HepG2 (cell line): ENCODE data around the gene STMN3. TPM values are rescaled to one million over a fixed set of nuclear protein-coding genes. Genes with fewer than 3 reads are reported as not detected.

Experiments used
- ARNT ChIP-seq: fragments of 450-650 bp; IDR thresholded peaks from 2 replicates; pipeline ENCODE4 v1.6.1; 2017
- GABPA ChIP-seq, 2 experiments: IDR thresholded peaks; 2 replicates each; pipeline ENCODE4 v1.6.1; 2011 to 2016; ENCODE audit warnings: low read depth in 2 of 2, low read length in 1 of 2, missing biosample characterization in 1 of 2, missing genetic modification characterization in 1 of 2
- GLI4 ChIP-seq: sonication (generic); formaldehyde crosslinking; IDR thresholded peaks from 2 replicates; pipeline ENCODE4 v1.5.1; 2020; ENCODE audit warnings: missing genetic modification reagents, mild to moderate bottlenecking, moderate library complexity, borderline replicate concordance
- HDAC1 ChIP-seq: sonication (generic); formaldehyde crosslinking; IDR thresholded peaks from 2 replicates; pipeline ENCODE4 v1.5.1; 2020; ENCODE audit warnings: mild to moderate bottlenecking, missing genetic modification reagents
- KLF11 ChIP-seq: IDR thresholded peaks from 2 replicates; pipeline ENCODE4 v1.6.1; 2016; ENCODE audit warnings: missing compliant biosample characterization
- MTF2 ChIP-seq: sonication (generic); formaldehyde crosslinking; IDR thresholded peaks from 2 replicates; pipeline ENCODE4 v1.5.0; 2020; ENCODE audit warnings: missing genetic modification reagents, borderline replicate concordance
- RAD21 ChIP-seq: fragments of 450-650 bp; formaldehyde crosslinking; IDR thresholded peaks from 2 replicates; pipeline ENCODE4 v1.5.0; 2020; ENCODE audit warnings: mild to moderate bottlenecking
- SP2 ChIP-seq: sonication (generic); formaldehyde crosslinking; IDR thresholded peaks from 2 replicates; pipeline ENCODE4 v1.5.1; 2020; ENCODE audit warnings: mild to moderate bottlenecking, missing genetic modification reagents
- ZC3H4 ChIP-seq: sonication (generic); formaldehyde crosslinking; IDR thresholded peaks from 2 replicates; pipeline ENCODE4 v1.4.0; 2020; ENCODE audit warnings: missing genetic modification reagents, borderline replicate concordance
- ZFP36 ChIP-seq: fragments of 150-350 bp; IDR thresholded peaks from 2 replicates; pipeline ENCODE4 v1.6.1; 2018; ENCODE audit warnings: borderline replicate concordance, low read length, low read depth; ENCODE audit not compliant: partially characterized antibody
- ZNF44 ChIP-seq: sonication (generic); formaldehyde crosslinking; IDR thresholded peaks from 2 replicates; pipeline ENCODE4 v1.5.1; 2020; ENCODE audit warnings: mild to moderate bottlenecking, missing genetic modification reagents
- ZNF547 ChIP-seq: sonication (generic); formaldehyde crosslinking; IDR thresholded peaks from 2 replicates; pipeline ENCODE4 v1.5.1; 2020; ENCODE audit warnings: mild to moderate bottlenecking, missing genetic modification reagents
- polyA plus RNA-seq, 8 experiments: library from polyadenylated mRNA; depleted of rRNA in 3 of 8; stranded (reverse) in 7 of 8; unstranded in 1 of 8; fragments of >200 nt; fragmentation: Illumina TruSeq in 4 of 8; extraction: Trizol in 4 of 8; gene quantifications; 2 replicates each; pipeline versions ENCODE4 v1.2.1 to v1.2.3, GENCODE V29; 2011 to 2016; ENCODE audit warnings: low read depth in 4 of 8, missing spikeins in 1 of 8, mixed read lengths in 1 of 8; ENCODE audit not compliant: insufficient read depth in 1 of 8
- total RNA-seq, 5 experiments: library from RNA; depleted of rRNA; stranded (reverse); fragments of >200 nt; fragmentation: Illumina TruSeq; extraction: Trizol; gene quantifications; 2 replicates each; pipeline ENCODE4 v1.2.3, GENCODE V29; 2016; ENCODE audit warnings: low read depth in 1 of 5
- TF ChIP-seq, protein P1 (sequence below): sonication (generic); formaldehyde crosslinking; IDR thresholded peaks from 2 replicates; pipeline ENCODE4 v1.5.0; 2020; ENCODE audit warnings: mild to moderate bottlenecking, missing genetic modification reagents, moderate library complexity
- TF ChIP-seq, protein P2 (sequence below): sonication (generic); formaldehyde crosslinking; IDR thresholded peaks from 2 replicates; pipeline ENCODE4 v1.4.0; 2020; ENCODE audit warnings: mild to moderate bottlenecking, missing genetic modification reagents
- TF ChIP-seq, protein P3 (sequence below): sonication (generic); formaldehyde crosslinking; IDR thresholded peaks from 2 replicates; pipeline ENCODE4 v1.4.0; 2020; ENCODE audit warnings: missing genetic modification reagents
- TF ChIP-seq, protein P4 (sequence below): sonication (generic); formaldehyde crosslinking; conservative IDR thresholded peaks from 2 replicates; pipeline ENCODE4 v1.8.0; 2022; ENCODE audit warnings: low read depth, missing genetic modification reagents
- TF ChIP-seq, protein P5 (sequence below): sonication (generic); formaldehyde crosslinking; IDR thresholded peaks from 2 replicates; pipeline ENCODE4 v1.4.0; 2020; ENCODE audit warnings: missing genetic modification reagents

STMN3 gene
- total and polyA plus RNA-seq, 2 of the 13 experiments (the other 11 are each of a cell fraction or from before 2014, with no cell fraction given), result 21.0 to 48.3 TPM

DNA sequence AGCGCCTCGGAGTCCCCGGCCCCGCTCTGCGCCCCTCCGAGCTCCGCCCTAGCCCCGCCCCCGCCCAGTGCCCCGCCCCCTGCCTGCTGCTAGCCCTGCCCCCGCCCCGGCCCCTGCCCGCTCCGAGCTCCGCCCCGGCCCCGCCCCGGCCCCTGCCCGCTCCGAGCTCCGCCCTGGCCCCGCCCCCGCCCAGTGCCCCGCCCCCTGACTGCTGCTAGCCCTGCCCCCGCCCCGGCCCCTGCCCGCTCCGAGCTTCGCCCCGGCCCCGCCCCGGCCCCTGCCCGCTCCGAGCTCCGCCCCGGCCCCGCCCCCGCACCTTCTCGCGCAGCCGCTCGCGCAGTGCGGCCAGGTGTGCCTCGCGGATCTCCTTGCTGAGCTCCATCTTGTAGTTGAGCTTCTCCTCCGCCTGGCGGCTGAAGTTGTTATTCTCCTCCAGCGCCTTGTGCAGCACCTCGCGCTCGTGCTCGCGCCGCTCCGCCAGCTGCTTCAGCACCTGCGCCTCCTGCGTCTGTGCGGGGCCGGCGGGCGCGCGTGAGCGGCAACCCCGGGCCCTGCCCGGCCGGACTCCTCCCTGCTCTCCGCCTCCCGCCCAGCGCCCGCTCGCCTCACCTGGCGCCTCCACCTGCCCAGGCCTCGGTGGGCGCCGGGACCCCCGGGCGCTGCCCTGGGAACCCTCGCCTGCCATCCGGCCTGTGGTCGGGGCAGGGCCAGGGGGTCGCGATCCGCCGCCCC lies 11.3 kb downstream of the STMN3 start (continued):
- TF ChIP-seq GLI4 (CRISPR knock-in tag) (no peak; the same call in 1 of the 2 replicates), ZNF44 (no peak), ZC3H4 (CRISPR knock-in tag) (no peak), RAD21 (CRISPR knock-in tag) (peak; percentile 90), ARNT (no peak), SP2 (CRISPR knock-in tag) (0 out of 2 replicates have a peak, but pooled peaks have one; percentile 34), ZFP36 (no peak), MTF2 (CRISPR knock-in tag) (peak; percentile 23; the same call in 1 of the 2 replicates), ZNF547 (CRISPR knock-in tag) (0 out of 2 replicates have a peak, but pooled peaks have one; percentile 29), KLF11 (CRISPR knock-in tag) (no peak), HDAC1 (CRISPR knock-in tag) (peak; percentile 64), GABPA (IDR thresholded peaks at IDR 0.05; ENCODE audit: low read depth, low read length) (no peak), GABPA (CRISPR knock-in tag; IDR thresholded peaks at IDR 0.05; ENCODE audit: low read depth) (no peak)
- TF ChIP-seq, protein P1, sequence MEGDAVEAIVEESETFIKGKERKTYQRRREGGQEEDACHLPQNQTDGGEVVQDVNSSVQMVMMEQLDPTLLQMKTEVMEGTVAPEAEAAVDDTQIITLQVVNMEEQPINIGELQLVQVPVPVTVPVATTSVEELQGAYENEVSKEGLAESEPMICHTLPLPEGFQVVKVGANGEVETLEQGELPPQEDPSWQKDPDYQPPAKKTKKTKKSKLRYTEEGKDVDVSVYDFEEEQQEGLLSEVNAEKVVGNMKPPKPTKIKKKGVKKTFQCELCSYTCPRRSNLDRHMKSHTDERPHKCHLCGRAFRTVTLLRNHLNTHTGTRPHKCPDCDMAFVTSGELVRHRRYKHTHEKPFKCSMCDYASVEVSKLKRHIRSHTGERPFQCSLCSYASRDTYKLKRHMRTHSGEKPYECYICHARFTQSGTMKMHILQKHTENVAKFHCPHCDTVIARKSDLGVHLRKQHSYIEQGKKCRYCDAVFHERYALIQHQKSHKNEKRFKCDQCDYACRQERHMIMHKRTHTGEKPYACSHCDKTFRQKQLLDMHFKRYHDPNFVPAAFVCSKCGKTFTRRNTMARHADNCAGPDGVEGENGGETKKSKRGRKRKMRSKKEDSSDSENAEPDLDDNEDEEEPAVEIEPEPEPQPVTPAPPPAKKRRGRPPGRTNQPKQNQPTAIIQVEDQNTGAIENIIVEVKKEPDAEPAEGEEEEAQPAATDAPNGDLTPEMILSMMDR (CRISPR knock-in tag), result peak; percentile 74
- TF ChIP-seq, protein P2, sequence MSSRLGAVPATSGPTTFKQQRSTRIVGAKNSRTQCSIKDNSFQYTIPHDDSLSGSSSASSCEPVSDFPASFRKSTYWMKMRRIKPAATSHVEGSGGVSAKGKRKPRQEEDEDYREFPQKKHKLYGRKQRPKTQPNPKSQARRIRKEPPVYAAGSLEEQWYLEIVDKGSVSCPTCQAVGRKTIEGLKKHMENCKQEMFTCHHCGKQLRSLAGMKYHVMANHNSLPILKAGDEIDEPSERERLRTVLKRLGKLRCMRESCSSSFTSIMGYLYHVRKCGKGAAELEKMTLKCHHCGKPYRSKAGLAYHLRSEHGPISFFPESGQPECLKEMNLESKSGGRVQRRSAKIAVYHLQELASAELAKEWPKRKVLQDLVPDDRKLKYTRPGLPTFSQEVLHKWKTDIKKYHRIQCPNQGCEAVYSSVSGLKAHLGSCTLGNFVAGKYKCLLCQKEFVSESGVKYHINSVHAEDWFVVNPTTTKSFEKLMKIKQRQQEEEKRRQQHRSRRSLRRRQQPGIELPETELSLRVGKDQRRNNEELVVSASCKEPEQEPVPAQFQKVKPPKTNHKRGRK (CRISPR knock-in tag), result no peak
- TF ChIP-seq, protein P3, sequence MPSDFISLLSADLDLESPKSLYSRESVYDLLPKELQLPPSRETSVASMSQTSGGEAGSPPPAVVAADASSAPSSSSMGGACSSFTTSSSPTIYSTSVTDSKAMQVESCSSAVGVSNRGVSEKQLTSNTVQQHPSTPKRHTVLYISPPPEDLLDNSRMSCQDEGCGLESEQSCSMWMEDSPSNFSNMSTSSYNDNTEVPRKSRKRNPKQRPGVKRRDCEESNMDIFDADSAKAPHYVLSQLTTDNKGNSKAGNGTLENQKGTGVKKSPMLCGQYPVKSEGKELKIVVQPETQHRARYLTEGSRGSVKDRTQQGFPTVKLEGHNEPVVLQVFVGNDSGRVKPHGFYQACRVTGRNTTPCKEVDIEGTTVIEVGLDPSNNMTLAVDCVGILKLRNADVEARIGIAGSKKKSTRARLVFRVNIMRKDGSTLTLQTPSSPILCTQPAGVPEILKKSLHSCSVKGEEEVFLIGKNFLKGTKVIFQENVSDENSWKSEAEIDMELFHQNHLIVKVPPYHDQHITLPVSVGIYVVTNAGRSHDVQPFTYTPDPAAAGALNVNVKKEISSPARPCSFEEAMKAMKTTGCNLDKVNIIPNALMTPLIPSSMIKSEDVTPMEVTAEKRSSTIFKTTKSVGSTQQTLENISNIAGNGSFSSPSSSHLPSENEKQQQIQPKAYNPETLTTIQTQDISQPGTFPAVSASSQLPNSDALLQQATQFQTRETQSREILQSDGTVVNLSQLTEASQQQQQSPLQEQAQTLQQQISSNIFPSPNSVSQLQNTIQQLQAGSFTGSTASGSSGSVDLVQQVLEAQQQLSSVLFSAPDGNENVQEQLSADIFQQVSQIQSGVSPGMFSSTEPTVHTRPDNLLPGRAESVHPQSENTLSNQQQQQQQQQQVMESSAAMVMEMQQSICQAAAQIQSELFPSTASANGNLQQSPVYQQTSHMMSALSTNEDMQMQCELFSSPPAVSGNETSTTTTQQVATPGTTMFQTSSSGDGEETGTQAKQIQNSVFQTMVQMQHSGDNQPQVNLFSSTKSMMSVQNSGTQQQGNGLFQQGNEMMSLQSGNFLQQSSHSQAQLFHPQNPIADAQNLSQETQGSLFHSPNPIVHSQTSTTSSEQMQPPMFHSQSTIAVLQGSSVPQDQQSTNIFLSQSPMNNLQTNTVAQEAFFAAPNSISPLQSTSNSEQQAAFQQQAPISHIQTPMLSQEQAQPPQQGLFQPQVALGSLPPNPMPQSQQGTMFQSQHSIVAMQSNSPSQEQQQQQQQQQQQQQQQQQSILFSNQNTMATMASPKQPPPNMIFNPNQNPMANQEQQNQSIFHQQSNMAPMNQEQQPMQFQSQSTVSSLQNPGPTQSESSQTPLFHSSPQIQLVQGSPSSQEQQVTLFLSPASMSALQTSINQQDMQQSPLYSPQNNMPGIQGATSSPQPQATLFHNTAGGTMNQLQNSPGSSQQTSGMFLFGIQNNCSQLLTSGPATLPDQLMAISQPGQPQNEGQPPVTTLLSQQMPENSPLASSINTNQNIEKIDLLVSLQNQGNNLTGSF (CRISPR knock-in tag), result no peak
- TF ChIP-seq, protein P4, sequence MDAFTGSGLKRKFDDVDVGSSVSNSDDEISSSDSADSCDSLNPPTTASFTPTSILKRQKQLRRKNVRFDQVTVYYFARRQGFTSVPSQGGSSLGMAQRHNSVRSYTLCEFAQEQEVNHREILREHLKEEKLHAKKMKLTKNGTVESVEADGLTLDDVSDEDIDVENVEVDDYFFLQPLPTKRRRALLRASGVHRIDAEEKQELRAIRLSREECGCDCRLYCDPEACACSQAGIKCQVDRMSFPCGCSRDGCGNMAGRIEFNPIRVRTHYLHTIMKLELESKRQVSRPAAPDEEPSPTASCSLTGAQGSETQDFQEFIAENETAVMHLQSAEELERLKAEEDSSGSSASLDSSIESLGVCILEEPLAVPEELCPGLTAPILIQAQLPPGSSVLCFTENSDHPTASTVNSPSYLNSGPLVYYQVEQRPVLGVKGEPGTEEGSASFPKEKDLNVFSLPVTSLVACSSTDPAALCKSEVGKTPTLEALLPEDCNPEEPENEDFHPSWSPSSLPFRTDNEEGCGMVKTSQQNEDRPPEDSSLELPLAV (CRISPR knock-in tag), result no peak
- TF ChIP-seq, protein P5, sequence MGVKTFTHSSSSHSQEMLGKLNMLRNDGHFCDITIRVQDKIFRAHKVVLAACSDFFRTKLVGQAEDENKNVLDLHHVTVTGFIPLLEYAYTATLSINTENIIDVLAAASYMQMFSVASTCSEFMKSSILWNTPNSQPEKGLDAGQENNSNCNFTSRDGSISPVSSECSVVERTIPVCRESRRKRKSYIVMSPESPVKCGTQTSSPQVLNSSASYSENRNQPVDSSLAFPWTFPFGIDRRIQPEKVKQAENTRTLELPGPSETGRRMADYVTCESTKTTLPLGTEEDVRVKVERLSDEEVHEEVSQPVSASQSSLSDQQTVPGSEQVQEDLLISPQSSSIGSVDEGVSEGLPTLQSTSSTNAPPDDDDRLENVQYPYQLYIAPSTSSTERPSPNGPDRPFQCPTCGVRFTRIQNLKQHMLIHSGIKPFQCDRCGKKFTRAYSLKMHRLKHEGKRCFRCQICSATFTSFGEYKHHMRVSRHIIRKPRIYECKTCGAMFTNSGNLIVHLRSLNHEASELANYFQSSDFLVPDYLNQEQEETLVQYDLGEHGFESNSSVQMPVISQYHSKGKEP (CRISPR knock-in tag), result 0 out of 2 replicates have a peak, but pooled peaks have one; percentile 35
